GM18526 (cell line): Measurements from ENCODE around the gene CABP2.

Experiments used
- POLR2A ChIP-seq: IDR thresholded peaks from 3 replicates; pipeline ENCODE4 v1.6.1; 2011; ENCODE audit not compliant: insufficient read length; ENCODE audit errors: extremely low read depth

Gene CABP2

GRCh38 chr11:67504005-67504949 is 19.0 kb downstream of the CABP2 start:
- TF ChIP-seq POLR2A = no peak

GRCh38 chr11:67503119-67504004 is 19.9 kb downstream of the CABP2 start:
- TF ChIP-seq POLR2A = no peak

- no peak for TF ChIP-seq POLR2A
Measured at GRCh38 chr11:67502328-67502979, 20.8 kb downstream of the CABP2 start.

DNA sequence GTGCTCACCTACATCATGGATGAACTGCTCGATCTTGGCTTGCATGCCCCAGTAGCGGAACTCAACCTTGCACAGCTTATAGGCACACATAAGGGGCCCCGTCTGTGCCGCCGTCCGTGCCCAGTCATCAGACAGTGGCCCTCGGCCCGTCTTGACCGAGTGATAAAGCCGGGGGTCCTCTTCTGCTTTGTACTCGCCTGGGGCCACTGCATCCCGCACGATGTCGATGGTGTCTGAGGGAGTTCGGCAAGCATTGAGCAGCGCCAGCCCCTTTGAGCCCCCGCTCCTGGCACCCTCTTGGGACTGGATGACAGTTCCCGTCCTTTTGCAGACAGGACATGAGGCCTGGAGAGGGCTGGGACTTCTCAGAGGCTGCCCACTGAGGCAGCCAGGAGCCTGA is 21.4 kb downstream of the CABP2 start:
- no peak for TF ChIP-seq POLR2A

DNA sequence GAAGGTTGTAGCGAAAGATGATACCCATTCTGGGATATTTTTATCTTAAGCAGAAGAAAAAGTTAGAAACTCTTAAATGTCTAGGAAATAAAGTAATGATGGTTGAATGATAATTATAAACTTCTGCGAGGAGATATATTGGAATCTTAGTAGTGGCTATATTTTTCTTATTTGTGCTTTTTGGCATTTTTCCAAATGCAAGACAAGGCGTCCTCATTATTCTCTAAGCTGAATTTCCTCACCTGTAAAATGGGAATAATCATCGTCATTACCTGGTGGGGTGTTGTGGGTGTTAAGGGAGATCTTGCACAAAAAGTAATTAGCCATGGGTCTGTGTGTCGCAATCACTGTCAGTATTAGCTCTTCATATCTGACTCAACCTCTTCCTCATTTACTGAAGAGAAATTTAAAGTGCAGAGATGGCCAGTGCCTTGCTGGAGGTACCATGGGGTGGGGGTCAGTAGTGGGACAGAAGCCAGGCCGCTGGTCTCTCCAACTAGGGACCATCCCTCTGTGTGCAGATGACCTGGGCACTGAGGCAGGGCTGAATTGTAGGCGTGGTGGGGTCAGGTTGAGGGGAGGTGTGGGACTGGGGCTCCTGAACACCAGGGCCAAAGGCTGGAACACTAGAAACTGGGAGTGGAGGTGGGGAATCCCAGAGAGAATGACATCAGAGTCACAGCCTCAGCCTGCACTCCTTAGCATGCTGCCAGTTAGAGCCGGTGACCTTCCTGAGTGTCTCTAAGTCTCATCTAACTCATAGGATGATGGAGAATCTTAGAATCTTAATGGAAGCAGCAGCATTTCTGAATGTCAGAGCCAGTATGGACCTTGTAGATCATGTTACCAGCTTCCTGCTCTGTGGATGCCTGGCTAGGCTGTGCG is 22.2 kb downstream of the CABP2 start:
- TF ChIP-seq POLR2A = no peak

DNA sequence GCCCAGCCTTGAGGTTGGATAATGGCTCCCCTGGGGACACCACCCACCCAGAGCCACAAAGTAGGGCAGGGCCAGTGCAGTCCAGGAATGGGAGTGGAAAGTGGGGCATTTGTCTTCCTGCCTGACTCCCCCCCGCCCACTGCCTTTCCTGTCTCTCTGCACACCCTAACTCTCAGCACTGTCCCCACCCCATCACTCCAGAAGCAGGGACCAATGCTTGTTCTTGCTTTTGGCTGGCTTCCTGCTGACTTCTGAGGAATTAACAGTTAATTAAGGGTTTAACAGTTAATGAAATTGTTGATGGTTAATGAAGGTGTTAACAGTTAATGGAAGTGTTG is 22.8 kb downstream of the CABP2 start:
- TF ChIP-seq POLR2A = no peak

GRCh38 chr11:67499808-67500483 is 23.3 kb downstream of the CABP2 start:
- TF ChIP-seq POLR2A = no peak

DNA sequence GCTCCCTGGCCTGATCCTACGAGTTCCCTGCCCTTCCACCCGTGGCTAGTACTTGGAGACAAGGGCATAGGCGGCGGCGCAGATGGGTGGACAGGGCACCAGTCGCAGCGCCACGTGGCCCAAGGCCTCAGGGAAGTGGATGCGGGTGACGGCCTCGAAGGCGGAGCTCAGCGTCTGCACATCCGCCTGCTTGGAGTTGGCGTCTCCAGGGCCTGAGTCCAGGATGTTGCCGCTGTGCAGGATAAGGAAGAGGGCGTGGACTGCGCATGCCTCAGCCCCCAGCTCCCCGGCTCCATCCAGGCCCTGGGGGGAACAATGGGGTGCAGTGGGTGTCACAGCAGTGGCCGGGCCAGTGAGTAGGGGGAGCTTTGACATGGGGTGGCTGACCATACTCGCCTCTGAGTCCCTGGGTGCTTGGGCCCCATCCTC is 24.7 kb downstream of the CABP2 start:
- no peak for TF ChIP-seq POLR2A

- TF ChIP-seq POLR2A = no peak
Measured at GRCh38 chr11:67497656-67498291, 25.5 kb downstream of the CABP2 start.

GRCh38 chr11:67496113-67496512 is 27.1 kb downstream of the CABP2 start:
- TF ChIP-seq POLR2A = no peak

DNA sequence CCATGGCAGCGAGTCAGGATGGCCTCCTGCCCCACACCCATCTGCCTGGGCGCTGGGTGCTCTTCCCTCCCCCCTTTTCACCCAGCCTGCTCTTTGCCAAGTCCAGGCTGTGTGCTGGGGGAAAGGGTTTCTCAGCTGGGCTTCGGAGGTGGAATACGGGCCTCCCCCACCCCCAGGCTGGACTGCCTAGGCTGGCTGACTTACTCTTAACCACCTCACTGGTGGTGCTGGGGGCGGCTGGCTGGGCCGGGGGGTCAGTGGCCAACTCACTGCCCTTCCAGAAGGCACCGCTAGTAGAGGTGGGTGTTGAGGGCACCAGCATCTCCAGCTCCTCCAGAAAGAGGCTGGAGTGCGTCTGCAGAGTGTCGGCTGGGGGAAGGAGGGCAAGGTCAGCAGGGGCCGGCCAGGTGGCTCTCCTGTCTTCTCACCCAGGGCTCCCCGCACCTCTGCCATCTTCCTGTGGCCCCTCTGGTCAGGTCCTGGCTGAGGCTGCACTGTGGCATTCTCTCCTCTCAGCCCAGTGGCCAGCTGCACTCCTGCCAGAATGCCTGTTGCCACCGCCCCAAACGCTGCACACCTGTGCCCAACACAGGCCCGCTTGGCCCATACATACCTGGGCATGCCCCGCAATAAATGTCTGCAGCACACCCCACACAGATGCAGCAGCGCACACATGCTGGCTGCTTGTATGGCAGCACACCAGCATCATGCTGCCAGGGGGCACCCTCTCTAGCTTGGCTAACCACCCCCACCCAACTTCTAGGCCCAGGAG is 27.8 kb downstream of the CABP2 start:
- no peak for TF ChIP-seq POLR2A

DNA sequence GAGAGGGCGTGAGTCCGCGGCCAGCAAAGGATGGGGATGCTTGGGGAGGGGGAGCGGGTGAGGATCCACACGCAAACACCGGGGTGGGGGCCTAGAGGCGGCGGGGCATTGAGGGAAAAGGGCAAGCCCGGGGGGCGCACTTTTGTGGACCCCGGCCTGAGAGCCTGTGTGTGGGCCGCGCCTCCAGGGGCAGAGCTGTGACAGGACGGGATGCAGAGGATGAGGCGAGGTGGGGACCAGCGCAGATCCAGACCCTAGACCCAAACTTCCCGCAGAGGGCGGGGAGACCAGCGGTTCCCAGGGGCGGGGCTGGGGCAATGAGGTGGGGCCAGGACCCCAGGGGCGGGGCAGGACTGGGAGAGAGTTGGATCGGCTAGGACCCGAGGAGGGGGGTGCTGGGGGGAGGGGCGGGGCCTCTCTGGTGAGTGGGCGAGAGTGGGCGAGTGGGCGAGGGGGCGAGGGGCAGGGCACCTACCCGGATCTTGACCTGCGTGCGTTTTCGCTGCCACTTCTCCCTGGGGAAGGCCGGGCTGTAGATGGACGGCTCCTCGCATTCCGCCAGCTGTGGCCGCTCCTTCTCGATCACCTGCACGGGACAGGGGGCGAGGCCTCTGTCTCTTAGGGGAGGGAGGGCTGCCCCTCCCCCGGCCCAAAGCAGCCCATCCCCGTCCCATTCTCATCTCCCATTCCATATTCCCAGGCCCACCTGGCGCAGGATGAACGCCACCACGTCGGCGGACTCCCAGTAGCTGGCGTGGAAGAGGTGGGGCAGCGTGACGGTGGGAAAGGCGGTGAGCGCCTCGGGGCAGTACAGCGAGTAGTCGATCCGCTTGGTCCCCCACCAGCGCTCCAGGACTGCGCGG is 28.6 kb downstream of the CABP2 start:
- no peak for TF ChIP-seq POLR2A
